Upper lobe of right lung (tissue), 1 donor: Measurements from ENCODE around the gene TMEM178B. TPM values are rescaled to one million over a fixed set of nuclear protein-coding genes. Genes with fewer than 3 reads are reported as not detected.

Experiments
- ATAC-seq: fragments of 200-7000 bp; cut with Tn5 transposase; one replicate; pipeline ENCODE4 v1.9.1; 2020; ENCODE audit warnings: mild to moderate bottlenecking, moderate library complexity
- DNase-seq: peaks from one replicate; pipeline ENCODE4 v3.0.0-alpha.2; 2020
- H3K27ac ChIP-seq: fragments of 200-600 bp; one replicate; pipeline ENCODE4 v1.8.0; 2022
- H3K27me3 ChIP-seq: fragments of 200-600 bp; one replicate; pipeline ENCODE4 v1.8.0; 2022; ENCODE audit warnings: mild to moderate bottlenecking
- H3K36me3 ChIP-seq: fragments of 200-600 bp; one replicate; pipeline ENCODE4 v1.8.0; 2022
- H3K4me1 ChIP-seq: fragments of 200-600 bp; one replicate; pipeline ENCODE4 v1.8.0; 2022
- H3K4me3 ChIP-seq: fragments of 200-600 bp; one replicate; pipeline ENCODE4 v1.8.0; 2022; ENCODE audit warnings: mild to moderate bottlenecking
- H3K9me3 ChIP-seq: fragments of 200-600 bp; one replicate; pipeline ENCODE4 v1.8.0; 2022
- intact Hi-C: fragments of 100-400 bp; cut with DNase I; formaldehyde crosslinking; loops from one replicate; pipeline ENCODE4 v1.11.0; 2022
- total RNA-seq: library from RNA; stranded (reverse); fragmentation: NEBNext Ultra II Directional; extraction: Animal tissue kit (Norgen Biotek cat#: 25700); gene quantifications from one replicate; pipeline ENCODE4 v1.2.1, GENCODE V29; 2021
- TF ChIP-seq, protein P1 (sequence below): fragments of 200-600 bp; IDR thresholded peaks from one replicate; pipeline ENCODE4 v1.8.0; 2022; ENCODE audit warnings: antibody characterized with exemption
- donor health status: DM: no; HTN: yes; CAD: no; lungs with severe emphysema.

The TMEM178B gene
- total RNA-seq, 1 donor from 2014 or later = 1.4 TPM

- ATAC-seq = no peak
- DNase-seq = no peak
- Histone ChIP-seq H3K27me3 (no peaks in the 10 kb centered on the region), H3K4me3 (no peak overlapping the region), H3K4me1 (no peaks in the 10 kb centered on the region), H3K27ac (no peak overlapping the region), H3K9me3 (peaks cover 15% of the 10 kb centered on the region), H3K36me3 (no peaks in the 10 kb centered on the region)
- TF ChIP-seq, protein P1, sequence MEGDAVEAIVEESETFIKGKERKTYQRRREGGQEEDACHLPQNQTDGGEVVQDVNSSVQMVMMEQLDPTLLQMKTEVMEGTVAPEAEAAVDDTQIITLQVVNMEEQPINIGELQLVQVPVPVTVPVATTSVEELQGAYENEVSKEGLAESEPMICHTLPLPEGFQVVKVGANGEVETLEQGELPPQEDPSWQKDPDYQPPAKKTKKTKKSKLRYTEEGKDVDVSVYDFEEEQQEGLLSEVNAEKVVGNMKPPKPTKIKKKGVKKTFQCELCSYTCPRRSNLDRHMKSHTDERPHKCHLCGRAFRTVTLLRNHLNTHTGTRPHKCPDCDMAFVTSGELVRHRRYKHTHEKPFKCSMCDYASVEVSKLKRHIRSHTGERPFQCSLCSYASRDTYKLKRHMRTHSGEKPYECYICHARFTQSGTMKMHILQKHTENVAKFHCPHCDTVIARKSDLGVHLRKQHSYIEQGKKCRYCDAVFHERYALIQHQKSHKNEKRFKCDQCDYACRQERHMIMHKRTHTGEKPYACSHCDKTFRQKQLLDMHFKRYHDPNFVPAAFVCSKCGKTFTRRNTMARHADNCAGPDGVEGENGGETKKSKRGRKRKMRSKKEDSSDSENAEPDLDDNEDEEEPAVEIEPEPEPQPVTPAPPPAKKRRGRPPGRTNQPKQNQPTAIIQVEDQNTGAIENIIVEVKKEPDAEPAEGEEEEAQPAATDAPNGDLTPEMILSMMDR = no peak
- intact Hi-C loops = no loop called here
These were observed 188.5 kb downstream of the TMEM178B start for GRCh38 chr7:141262101-141263090.

DNA sequence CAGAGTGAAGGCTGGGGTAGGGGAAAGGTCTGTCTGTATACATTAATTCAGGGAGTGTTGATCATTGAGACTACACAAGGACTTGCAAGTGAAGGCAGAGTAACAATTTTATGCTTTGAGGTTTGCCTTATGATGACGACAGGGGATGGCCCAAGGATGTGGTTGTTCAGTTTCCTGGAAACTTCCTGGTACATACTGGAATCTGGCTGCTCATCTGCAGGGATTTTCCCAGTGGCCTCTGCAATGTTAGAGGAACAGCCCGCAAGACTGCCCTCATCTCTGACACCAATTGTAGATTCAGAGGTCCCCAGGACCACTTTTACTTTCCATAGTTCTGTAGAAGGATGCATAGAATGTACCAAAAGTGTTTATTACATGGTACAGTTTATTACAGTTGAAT, 189.6 kb downstream of the TMEM178B start:
- TF ChIP-seq, protein P1 = no peak
- intact Hi-C loops = no loop called here
- Histone ChIP-seq H3K4me1 (no peaks in the 10 kb centered on the region), H3K27ac (no peak overlapping the region), H3K9me3 (peaks cover 12% of the 10 kb centered on the region), H3K36me3 (no peaks in the 10 kb centered on the region), H3K27me3 (no peaks in the 10 kb centered on the region), H3K4me3 (no peak overlapping the region)
- no peak for DNase-seq
- ATAC-seq = no peak

GRCh38 chr7:141263983-141264382, 190.1 kb downstream of the TMEM178B start:
- no peak for ATAC-seq
- intact Hi-C loops = no loop called here
- Histone ChIP-seq H3K9me3 (peaks cover 7% of the 10 kb centered on the region), H3K36me3 (no peaks in the 10 kb centered on the region), H3K4me3 (no peak overlapping the region), H3K27ac (no peak overlapping the region), H3K4me1 (no peaks in the 10 kb centered on the region), H3K27me3 (no peaks in the 10 kb centered on the region)
- no peak for DNase-seq
- TF ChIP-seq, protein P1 = no peak

- intact Hi-C loops = no loop called here
These were observed 190.6 kb downstream of the TMEM178B start for GRCh38 chr7:141264511-141264910.

GRCh38 chr7:141265668-141266067, 191.8 kb downstream of the TMEM178B start:
- ATAC-seq = no peak
- H3K27me3 ChIP-seq = no peaks in the 10 kb centered on the region
- H3K9me3 ChIP-seq = no peaks in the 10 kb centered on the region
- TF ChIP-seq, protein P1 = no peak
- no peak overlapping the region for H3K27ac ChIP-seq
- H3K4me1 ChIP-seq = no peaks in the 10 kb centered on the region
- no peak overlapping the region for H3K4me3 ChIP-seq
- DNase-seq = no peak
- intact Hi-C loops = no loop called here
- H3K36me3 ChIP-seq = no peaks in the 10 kb centered on the region

More at GRCh38 chr7:141264511-141264910, 190.6 kb downstream of the TMEM178B start:
- Histone ChIP-seq H3K27me3 (no peaks in the 10 kb centered on the region), H3K9me3 (peaks cover 2% of the 10 kb centered on the region), H3K4me3 (no peak overlapping the region), H3K36me3 (no peaks in the 10 kb centered on the region), H3K27ac (no peak overlapping the region), H3K4me1 (no peaks in the 10 kb centered on the region)
- TF ChIP-seq, protein P1 = no peak
- ATAC-seq (no peak), DNase-seq (no peak)
